NCI-H748 (cell line): ENCODE results near the gene DDIT3.
"Not testable (repeated sequence)": the region's sequence is repeated elsewhere in the genome, so short reads cannot be mapped to it uniquely, and the experiment has no call there.

Experiments used
- DNase-seq: peaks from one replicate; lab custom pipeline; 2025; ENCODE audit not compliant: unreplicated experiment; lab: John Stamatoyannopoulos, UW

DDIT3 gene, protein sequence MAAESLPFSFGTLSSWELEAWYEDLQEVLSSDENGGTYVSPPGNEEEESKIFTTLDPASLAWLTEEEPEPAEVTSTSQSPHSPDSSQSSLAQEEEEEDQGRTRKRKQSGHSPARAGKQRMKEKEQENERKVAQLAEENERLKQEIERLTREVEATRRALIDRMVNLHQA

GRCh38 chr12:57520053-57520818 lies at the start of gene DDIT3:
Gene DDIT3 (minus strand): TSS chr12:57520514. CDS start chr12:57517406, 3,108 bp downstream.
- peak; percentile 98 for DNase-seq

DNA sequence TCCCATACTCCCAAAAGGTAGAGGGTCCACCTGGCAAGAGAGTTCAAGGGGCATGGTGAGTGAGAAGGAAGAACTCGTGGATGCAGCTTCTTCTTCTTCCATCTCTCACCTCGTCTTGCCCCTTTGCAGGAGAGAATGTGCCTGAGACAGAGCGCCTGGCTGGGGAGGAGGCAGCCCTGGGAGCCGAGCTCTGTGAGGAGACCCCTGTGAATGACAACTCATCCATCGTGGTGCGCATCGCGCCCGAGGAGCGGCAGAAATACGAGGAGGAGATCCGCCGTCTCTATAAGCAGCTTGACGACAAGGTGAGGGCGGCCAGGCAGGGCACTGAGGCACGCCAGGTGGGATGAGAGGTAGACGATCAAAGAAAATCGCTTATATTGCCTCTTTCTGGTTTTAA lies 49.5 kb upstream of the DDIT3 start:
- no peak for DNase-seq

GRCh38 chr12:57568838-57569237 lies 48.5 kb upstream of the DDIT3 start:
- no peak for DNase-seq

DNA sequence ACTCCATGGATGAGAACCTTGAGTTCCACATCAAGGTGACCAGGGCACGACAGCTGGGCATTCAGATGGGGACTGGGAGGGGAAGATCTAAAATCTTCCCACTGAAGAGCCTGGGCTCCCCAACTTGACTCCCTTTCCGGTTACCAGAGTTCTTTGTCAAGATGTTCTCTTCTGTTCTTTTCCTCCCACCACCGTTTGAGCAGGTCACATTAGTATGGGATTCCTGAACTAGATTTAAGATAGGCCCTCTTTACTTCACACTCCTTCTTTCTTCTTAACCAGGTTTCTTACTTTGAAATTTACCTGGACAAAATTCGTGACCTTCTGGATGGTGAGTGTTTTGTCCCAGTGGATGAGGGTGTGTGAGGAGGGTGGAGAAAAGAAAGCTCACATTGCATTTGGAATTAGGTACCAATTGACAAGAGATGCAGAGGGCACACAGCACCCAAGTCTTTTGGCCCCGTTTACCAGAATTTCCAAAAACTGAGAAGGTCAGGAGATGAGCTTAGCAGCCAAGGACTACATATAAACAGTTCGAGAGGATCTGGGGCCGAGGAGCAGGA lies 43.9 kb upstream of the DDIT3 start:
- no peak for DNase-seq

GRCh38 chr12:57563358-57563757 lies 43.0 kb upstream of the DDIT3 start:
- no peak for DNase-seq

DNA sequence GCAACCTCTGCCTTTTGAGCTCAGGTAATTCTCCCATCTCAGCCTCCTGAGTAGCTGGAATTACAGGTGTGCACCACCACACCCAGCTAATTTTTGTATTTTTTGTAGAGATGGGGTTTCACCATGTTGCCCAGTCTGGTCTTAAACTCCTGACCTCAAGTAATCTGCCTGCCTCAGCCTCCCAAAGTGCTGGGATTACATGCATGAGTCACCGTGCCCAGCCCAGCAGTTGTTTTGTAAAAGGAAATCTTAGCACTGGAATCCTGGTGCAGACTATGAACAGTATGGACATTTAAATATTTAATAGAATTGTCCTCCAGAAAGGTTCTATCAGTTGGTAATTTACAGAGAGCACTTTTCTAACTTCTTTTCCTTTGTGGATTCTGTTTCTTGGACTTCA lies 40.8 kb upstream of the DDIT3 start:
- not testable (repeated sequence) for DNase-seq

GRCh38 chr12:57560516-57560915 lies 40.2 kb upstream of the DDIT3 start:
- no peak for DNase-seq

- no peak for DNase-seq
Measured at GRCh38 chr12:57558864-57559263, 38.5 kb upstream of the DDIT3 start.

GRCh38 chr12:57554897-57555296 lies 34.6 kb upstream of the DDIT3 start:
- no peak for DNase-seq

DNA sequence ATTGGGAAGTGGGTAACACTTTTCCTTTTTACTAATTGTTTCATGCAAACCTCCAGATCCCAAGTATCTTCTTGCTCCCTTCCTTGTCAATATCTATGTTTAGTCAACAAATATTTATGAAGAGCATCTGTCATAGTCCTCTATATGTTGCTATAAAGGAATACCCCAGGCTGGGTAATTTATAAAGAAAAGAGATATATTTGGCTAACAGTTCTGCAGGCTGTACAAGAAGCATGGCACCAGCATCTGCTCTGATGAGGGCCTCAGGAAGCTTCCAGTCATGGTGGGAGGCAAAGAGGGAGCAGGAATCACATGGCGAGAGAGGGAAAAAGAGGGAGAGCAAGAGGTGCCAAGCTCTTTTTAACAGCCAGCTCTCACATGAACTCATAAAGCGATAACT lies 34.1 kb upstream of the DDIT3 start:
- DNase-seq = no peak

- peak; percentile 27 for DNase-seq
Measured at GRCh38 chr12:57553343-57554202, 33.3 kb upstream of the DDIT3 start.

DNA sequence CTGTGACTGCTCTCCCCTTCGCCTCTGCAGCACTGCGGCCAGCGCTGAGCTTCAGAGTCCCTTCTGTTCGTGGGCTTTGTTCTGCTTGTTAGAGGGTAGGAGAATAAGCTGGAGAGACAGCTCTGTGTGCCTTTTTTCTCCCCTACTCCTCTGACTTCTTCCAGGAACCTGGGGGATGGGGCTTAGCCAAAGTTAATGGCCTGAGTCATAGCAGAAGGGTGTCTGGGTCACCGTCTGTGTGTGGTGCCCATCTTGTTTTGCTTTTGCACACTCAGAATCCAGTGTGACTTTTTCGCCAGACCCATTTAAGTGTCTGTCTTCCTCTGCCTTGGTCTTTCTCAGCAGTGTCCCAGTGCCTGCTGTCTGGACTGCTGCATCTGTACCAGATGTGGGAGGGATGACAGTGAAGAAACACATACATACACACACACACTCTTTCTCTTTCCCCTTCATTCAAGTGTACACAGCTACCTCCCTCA lies 32.6 kb upstream of the DDIT3 start:
- DNase-seq = no peak

GRCh38 chr12:57552306-57552651 lies 32.0 kb upstream of the DDIT3 start:
- no peak for DNase-seq

- DNase-seq = no peak
Measured at GRCh38 chr12:57551637-57552305, 31.5 kb upstream of the DDIT3 start.

DNA sequence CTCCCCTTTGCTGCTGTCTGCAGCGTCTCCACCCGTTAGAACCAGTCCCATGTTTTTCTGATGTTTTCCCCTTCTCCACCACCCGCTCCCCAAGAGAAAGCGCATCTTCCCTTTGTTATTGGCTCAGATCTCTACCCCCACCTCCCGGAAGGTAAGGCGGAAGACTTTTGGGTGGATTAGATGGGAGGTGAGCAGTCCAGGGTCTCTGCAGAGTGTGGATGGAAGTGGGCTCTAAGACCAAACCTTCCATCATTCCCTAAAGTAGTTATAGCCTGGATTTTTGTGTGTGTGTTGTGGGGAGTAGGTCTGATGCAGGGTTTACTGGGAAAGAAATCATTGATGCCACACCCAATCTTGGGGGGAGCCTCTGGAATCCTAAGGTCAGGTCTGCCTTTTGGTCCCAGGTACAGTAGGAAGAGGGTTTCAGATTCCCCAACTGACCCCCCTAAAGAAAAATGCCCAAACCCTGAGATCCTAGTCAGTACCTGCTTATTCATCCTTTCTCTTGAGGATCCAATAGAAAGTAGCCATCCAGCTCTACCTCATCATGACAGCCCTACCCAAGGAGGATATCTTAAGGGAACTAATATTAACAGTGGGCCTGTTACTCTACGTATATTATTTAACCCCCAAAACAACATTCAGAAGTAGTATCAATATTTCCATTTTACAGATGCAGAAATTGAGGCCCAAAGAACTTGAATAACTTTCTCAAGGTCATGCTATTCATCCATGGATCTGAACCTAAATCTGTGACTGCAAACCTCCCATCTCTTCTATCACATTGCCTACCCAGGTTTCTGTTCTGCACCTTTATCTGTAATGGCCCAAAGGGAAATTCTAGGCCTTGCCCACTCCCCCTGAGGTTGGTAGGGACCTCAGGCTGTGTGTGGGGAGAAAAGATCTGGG lies 30.6 kb upstream of the DDIT3 start:
- DNase-seq = no peak

DNA sequence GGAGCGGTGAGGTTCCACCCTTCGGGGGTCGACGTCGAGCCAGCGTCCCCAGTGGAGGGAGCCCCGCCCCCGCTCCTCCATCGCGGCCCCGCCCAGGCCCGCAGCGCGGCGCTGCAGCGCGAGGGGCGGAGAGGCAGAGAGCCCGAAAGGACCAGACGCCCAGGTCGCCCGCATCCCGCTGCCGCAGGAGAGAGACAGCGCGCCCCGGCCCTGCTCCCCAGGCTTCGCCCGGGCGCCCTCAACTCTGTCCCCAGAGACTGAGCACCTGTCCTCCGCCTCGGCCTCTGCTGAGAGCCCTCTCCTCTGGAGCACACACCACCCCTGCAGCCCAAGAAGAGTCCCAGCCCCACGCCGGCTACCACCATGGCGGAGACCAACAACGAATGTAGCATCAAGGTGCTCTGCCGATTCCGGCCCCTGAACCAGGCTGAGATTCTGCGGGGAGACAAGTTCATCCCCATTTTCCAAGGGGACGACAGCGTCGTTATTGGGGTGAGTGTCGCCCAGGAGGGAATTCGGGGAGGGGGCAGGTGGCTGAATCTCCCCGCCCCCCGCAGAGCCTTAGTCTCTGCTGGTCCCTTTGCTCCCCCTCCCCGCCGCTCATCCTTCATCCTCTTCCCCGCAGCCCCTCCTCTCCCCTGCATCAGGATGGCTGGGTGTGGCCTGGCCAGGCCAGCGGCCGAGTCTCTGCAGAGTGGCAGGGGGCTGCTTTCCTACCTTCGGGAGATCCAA lies 29.8 kb upstream of the DDIT3 start, which contains the start of gene KIF5A:
Gene KIF5A, plus strand, starts transcription at position 136 of the 732 bp plus-strand sequence. Its CDS starts 228 bp downstream, at position 364.
- peak; percentile 82 for DNase-seq

- DNase-seq = no peak
Measured at GRCh38 chr12:57549203-57549908, 29.0 kb upstream of the DDIT3 start.

DNA sequence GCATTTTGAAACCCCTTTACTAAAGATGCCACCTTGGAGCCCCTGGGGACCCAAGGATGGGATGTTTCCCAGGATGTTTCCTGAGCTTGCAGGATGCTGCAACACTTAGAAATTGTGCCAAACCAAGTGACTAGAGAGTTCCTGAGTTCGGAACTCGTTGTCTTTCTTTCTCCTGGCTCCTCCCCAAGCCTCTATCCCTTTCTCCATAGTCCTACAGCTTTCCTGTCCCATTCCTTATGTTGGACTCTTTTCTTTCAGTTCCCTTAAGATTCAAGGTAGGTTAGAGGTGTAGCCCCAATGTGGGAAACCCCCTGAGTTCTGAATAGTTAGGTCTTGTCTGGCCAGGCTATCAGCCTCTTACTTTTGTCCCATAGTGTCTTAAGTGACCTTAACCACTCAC lies 28.2 kb upstream of the DDIT3 start:
- DNase-seq = no peak

DNA sequence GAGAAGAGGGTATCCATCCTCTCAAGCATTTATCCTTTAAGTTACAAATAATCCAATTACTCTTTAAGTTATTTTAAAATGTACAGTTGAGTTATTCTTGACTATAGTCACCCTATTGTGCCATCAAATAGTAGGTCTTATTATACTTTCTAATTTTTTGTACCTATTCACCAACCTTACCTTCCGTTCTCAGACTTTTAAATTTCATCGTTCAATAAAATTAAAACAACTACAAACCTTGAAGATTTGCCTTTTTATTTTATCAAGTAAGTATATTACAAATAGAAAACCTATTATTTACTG lies 27.6 kb upstream of the DDIT3 start:
- DNase-seq = no peak
